H1 (cell line): ENCODE data around the gene CEBPA. TPM values are rescaled to one million over a fixed set of nuclear protein-coding genes. Genes with fewer than 3 reads are reported as not detected.

Source experiments
- CTCF ChIA-PET: fragments of 300-600 bp; sonication (Branson Sonifier 250); formaldehyde crosslinking; loops from one replicate; lab custom pipeline; 2021; ENCODE audit not compliant: partially characterized antibody; lab: Charles Lee
- POLR2A ChIA-PET: fragments of 300-600 bp; sonication (Branson Sonifier 250); formaldehyde crosslinking; loops from one replicate; lab custom pipeline; 2021; ENCODE audit warnings: inconsistent platforms; ENCODE audit not compliant: partially characterized antibody; lab: Charles Lee
- DNase-seq, 2 experiments: peaks; one replicate each; pipeline versions ENCODE4 v3.0.0 to v3.0.0-alpha.2; 2010 to 2022; ENCODE audit warnings: low spot score in 2 of 2, low read depth in 1 of 2, mixed read lengths in 1 of 2
- FAIRE-seq: peaks from 2 replicates; lab custom pipeline; 2011; peaks lifted over from hg19 to GRCh38; lab: Jason Lieb, UNC
- H2AFZ ChIP-seq: 2 replicates; pipeline ENCODE4 v1.8.1; 2012; ENCODE audit warnings: low read length, inconsistent platforms
- H2AK5ac ChIP-seq: 2 replicates; pipeline ENCODE4 v1.6.1; 2013; ENCODE audit warnings: low read depth, low read length
- H2BK120ac ChIP-seq: replicated peaks from 2 replicates; pipeline ENCODE3; 2013; ENCODE audit warnings: low read depth, low read length, inconsistent platforms
- H2BK12ac ChIP-seq: 2 replicates; pipeline ENCODE4 v1.6.1; 2013; ENCODE audit warnings: low read depth, low read length
- H2BK15ac ChIP-seq: 2 replicates; pipeline ENCODE4 v1.6.1; 2013; ENCODE audit warnings: low read length
- H2BK20ac ChIP-seq: 2 replicates; pipeline ENCODE4 v1.6.1; 2013; ENCODE audit warnings: low read length
- H2BK5ac ChIP-seq: 2 replicates; pipeline ENCODE4 v1.6.1; 2013; ENCODE audit warnings: low read depth, low read length
- H3K14ac ChIP-seq: 2 replicates; pipeline ENCODE4 v1.6.1; 2013; ENCODE audit warnings: inconsistent platforms; ENCODE audit not compliant: insufficient read length
- H3K18ac ChIP-seq: 2 replicates; pipeline ENCODE4 v1.6.1; 2013; ENCODE audit warnings: low read length; ENCODE audit errors: extremely low read depth
- H3K23ac ChIP-seq: 2 replicates; pipeline ENCODE4 v1.6.1; 2013; ENCODE audit warnings: inconsistent platforms; ENCODE audit not compliant: insufficient read length
- H3K23me2 ChIP-seq: 2 replicates; pipeline ENCODE4 v1.6.1; 2013; ENCODE audit warnings: low read depth, low read length
- H3K27ac ChIP-seq: 2 replicates; pipeline ENCODE4 v1.6.1; 2011; ENCODE audit warnings: low read depth, low read length, inconsistent platforms
- H3K27me3 ChIP-seq, 4 experiments: replicated peaks in 1 of 4; 1 replicate in 1 of 4; 2 replicates in 3 of 4; pipeline versions ENCODE4 v1.6.1 to v1.8.1; 2011 to 2013; ENCODE audit warnings: low read length in 3 of 4, mild to moderate bottlenecking in 3 of 4, inconsistent platforms in 2 of 4, mixed read lengths in 2 of 4, moderate library complexity in 1 of 4; ENCODE audit not compliant: control insufficient read depth in 3 of 4, insufficient read depth in 3 of 4; ENCODE audit errors: extremely low read depth in 1 of 4
- H3K36me3 ChIP-seq, 4 experiments: 2 replicates each; pipeline versions ENCODE4 v1.6.1 to v1.8.1; 2011 to 2013; ENCODE audit warnings: mild to moderate bottlenecking in 4 of 4, low read length in 3 of 4, moderate library complexity in 2 of 4, control low read depth in 1 of 4, inconsistent platforms in 1 of 4; ENCODE audit not compliant: insufficient read depth in 4 of 4, control insufficient read depth in 2 of 4
- H3K4ac ChIP-seq: replicated peaks from 2 replicates; pipeline ENCODE3; 2013; ENCODE audit warnings: low read length, low read depth, mixed read lengths, inconsistent platforms; ENCODE audit not compliant: insufficient read length
- H3K4me1 ChIP-seq, 4 experiments: replicated peaks in 1 of 4; 1 replicate in 1 of 4; 2 replicates in 3 of 4; pipeline versions ENCODE4 v1.6.1 to v1.8.1; 2011 to 2013; ENCODE audit warnings: low read length in 3 of 4, inconsistent platforms in 2 of 4, mixed read lengths in 1 of 4; ENCODE audit not compliant: insufficient read depth in 4 of 4, control insufficient read depth in 3 of 4
- H3K4me2 ChIP-seq, 2 experiments: 2 replicates each; pipeline versions ENCODE4 v1.6.1 to v1.8.1; 2011 to 2013; ENCODE audit warnings: low read depth in 2 of 2, low read length in 2 of 2, control low read depth in 1 of 2, inconsistent platforms in 1 of 2, mild to moderate bottlenecking in 1 of 2; ENCODE audit not compliant: insufficient read depth in 1 of 2
- H3K4me3 ChIP-seq, 4 experiments: fragments of 200-600, 300-600 bp in 1 of 4; sonication (generic), shearing (Covaris generic), sonication (Bioruptor Twin) in 1 of 4; 2 replicates each; pipeline versions ENCODE4 v1.5.1 to v1.8.1; 2011 to 2016; ENCODE audit warnings: low read length in 4 of 4, low read depth in 3 of 4, control low read depth in 2 of 4, inconsistent platforms in 2 of 4, mild to moderate bottlenecking in 2 of 4, mixed read lengths in 1 of 4, moderate library complexity in 1 of 4; ENCODE audit not compliant: insufficient read depth in 2 of 4; ENCODE audit errors: extremely low read depth in 1 of 4
- H3K56ac ChIP-seq: replicated peaks from 2 replicates; pipeline ENCODE3; 2013; ENCODE audit warnings: low read depth, mild to moderate bottlenecking, mixed read lengths, low read length, inconsistent platforms; ENCODE audit not compliant: insufficient read length
- H3K79me1 ChIP-seq: 2 replicates; pipeline ENCODE4 v1.6.1; 2013; ENCODE audit warnings: low read depth, low read length, control low read depth
- H3K79me2 ChIP-seq, 2 experiments: 2 replicates each; pipeline versions ENCODE4 v1.6.1 to v1.8.1; 2012 to 2013; ENCODE audit warnings: low read length in 2 of 2, mild to moderate bottlenecking in 2 of 2, inconsistent platforms in 1 of 2; ENCODE audit not compliant: insufficient read depth in 2 of 2, control insufficient read depth in 1 of 2
- H3K9ac ChIP-seq, 4 experiments: replicated peaks in 1 of 4; 1 replicate in 1 of 4; 2 replicates in 3 of 4; pipeline versions ENCODE4 v1.6.1 to v1.8.1; 2011 to 2013; ENCODE audit warnings: low read depth in 3 of 4, low read length in 3 of 4, control low read depth in 2 of 4, mild to moderate bottlenecking in 2 of 4, moderate library complexity in 2 of 4, inconsistent platforms in 1 of 4; ENCODE audit errors: extremely low read depth in 1 of 4
- H3K9me3 ChIP-seq, 2 experiments: 2 replicates each; pipeline versions ENCODE4 v1.6.1 to v1.8.1; 2012 to 2013; ENCODE audit warnings: mild to moderate bottlenecking in 2 of 2, moderate library complexity in 2 of 2, control low read depth in 1 of 2, inconsistent platforms in 1 of 2, low read depth in 1 of 2, low read length in 1 of 2, mixed read lengths in 1 of 2; ENCODE audit not compliant: insufficient read depth in 2 of 2
- H4K20me1 ChIP-seq, 2 experiments: replicated peaks in 1 of 2; 2 replicates each; pipeline versions ENCODE3 to v1.8.1; 2011 to 2013; ENCODE audit warnings: inconsistent platforms in 2 of 2, low read length in 2 of 2, mild to moderate bottlenecking in 1 of 2; ENCODE audit not compliant: insufficient read depth in 2 of 2, control insufficient read depth in 1 of 2
- H4K5ac ChIP-seq: 2 replicates; pipeline ENCODE4 v1.6.1; 2013; ENCODE audit warnings: low read length, low read depth, mixed read lengths, inconsistent platforms; ENCODE audit not compliant: insufficient read length
- H4K8ac ChIP-seq: 2 replicates; pipeline ENCODE4 v1.8.0; 2013; ENCODE audit warnings: mild to moderate bottlenecking, moderate library complexity, low read length, inconsistent platforms; ENCODE audit not compliant: insufficient read depth; ENCODE audit errors: extremely low read depth
- H4K91ac ChIP-seq: replicated peaks from 2 replicates; pipeline ENCODE3; 2013; ENCODE audit warnings: low read length, mixed read lengths, inconsistent platforms; ENCODE audit not compliant: insufficient read length
- PHF8 ChIP-seq: fragments of 200-600 bp; sonication (generic); conservative IDR thresholded peaks from 2 replicates; pipeline ENCODE4 v1.7.1; 2012; ENCODE audit warnings: low read depth, mild to moderate bottlenecking, inconsistent platforms, low read length, moderate library complexity
- ZNF274 ChIP-seq: IDR thresholded peaks from 2 replicates; pipeline ENCODE4 v1.7.0; 2012; ENCODE audit warnings: low read length, borderline replicate concordance; ENCODE audit errors: extremely low read depth
- WGBS, 2 experiments: shearing (Covaris generic) in 1 of 2; methylation state at CpG; one replicate each; pipeline versions ENCODE4 v1.1.6 to v1.1.7; 2013 to 2015; ENCODE audit warnings: low lambda C conversion rate in 2 of 2, mixed read lengths in 2 of 2, inconsistent platforms in 1 of 2, low coverage in 1 of 2, missing lambda C conversion rate in 1 of 2; ENCODE audit not compliant: insufficient replicate concordance in 2 of 2, insufficient coverage in 1 of 2, insufficient read length in 1 of 2; ENCODE audit errors: extremely low coverage in 1 of 2, missing lambda C conversion rate in 1 of 2; 5-methylcytosine and 5-hydroxymethylcytosine counted together
- polyA plus RNA-seq, 7 experiments: library from polyadenylated mRNA; depleted of rRNA in 3 of 7; stranded (reverse) in 5 of 7; unstranded in 2 of 7; fragments of >200 nt in 5 of 7; fragments of 200-250 nt in 2 of 7; gene quantifications; 1 replicate in 5 of 7; 2 replicates in 1 of 7; 4 replicates in 1 of 7; pipeline versions ENCODE4 v1.2.1 to v1.2.3, GENCODE V29; 2011 to 2013; ENCODE audit warnings: missing spikeins in 2 of 7, mixed read lengths in 2 of 7
- total RNA-seq: library from RNA; stranded (reverse); fragmentation: NEBNext Ultra II Directional; extraction: Animal tissue kit (Norgen Biotek cat#: 25700); gene quantifications from 2 replicates; pipeline ENCODE4 v1.2.1, GENCODE V29; 2021
- TF ChIP-seq, protein P1 (sequence below): IDR thresholded peaks from 2 replicates; pipeline ENCODE4 v1.6.1; 2011; ENCODE audit warnings: low read length, improper control_type of control experiment

The CEBPA gene
- total and polyA plus RNA-seq, 2 of the 8 experiments (the other 6 are each of a cell fraction or from before 2014, with no cell fraction given) = 2.0 to 2.7 TPM

DNA sequence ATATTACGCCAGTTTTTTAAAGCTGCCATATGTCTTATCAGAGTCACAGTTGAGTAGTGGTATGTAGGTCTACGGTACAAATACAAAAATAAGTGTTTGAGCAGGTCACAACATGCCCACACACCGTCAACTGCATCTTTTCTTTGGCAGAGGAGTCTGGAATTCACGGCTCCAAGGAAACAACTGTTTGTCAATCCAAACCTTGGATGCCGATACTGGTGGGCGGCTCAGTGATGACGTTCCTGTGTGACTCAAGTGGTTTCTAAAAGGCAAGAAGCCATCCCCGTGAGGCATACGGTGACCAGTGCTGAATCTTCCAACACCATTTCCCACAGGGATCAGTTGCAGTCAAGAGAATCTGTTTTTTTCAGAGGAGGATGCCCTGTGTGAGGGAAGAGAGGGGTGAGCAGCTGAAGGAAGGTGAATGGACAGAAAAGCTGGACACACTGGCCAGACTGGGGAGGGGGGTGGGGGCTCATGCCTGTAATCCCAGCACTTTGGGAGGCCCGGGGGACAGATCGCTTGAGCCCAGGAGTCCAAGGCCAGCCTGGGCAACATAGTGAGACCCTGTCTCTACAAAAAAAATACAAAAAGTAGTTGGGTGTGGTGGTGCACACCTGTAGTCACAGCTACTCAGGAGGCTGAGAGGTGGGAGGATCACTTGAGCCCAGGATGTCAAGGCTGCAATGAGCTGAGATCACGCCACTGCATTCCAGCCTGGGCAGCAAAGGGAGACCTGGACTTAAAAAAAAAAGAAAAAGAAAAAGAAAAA lies 48.4 kb upstream of the CEBPA start:
- H3K14ac ChIP-seq = no peak overlapping the region
- H3K4me3 ChIP-seq = no peak overlapping the region
- no peaks in the 10 kb centered on the region for H3K4me1 ChIP-seq
- H3K27me3 ChIP-seq = no peaks in the 10 kb centered on the region
- H3K18ac ChIP-seq = no peak overlapping the region
- no peak overlapping the region for H2BK120ac ChIP-seq
- no peak overlapping the region for H2BK12ac ChIP-seq
- H2AK5ac ChIP-seq = no peak overlapping the region
- no peak overlapping the region for H3K27ac ChIP-seq
- no peak overlapping the region for H3K56ac ChIP-seq
- no peaks in the 10 kb centered on the region for H3K79me1 ChIP-seq
- WGBS, 2 experiments = 89% methylated on average over 12 of the region's 12 CpGs; no CpG with 5 or more reads in 1 of the 2 experiments
- ChIA-PET POLR2A (interaction anchor here (1.2 kb wide), 1 partner anchor 48 kb away, joined by 3 read pairs; the partner anchor contains the start of gene CEBPA), CTCF (interaction anchor here (1.0 to 1.1 kb wide), 2 partner anchors 13 to 39 kb away, joined by 3 to 5 read pairs; no protein-coding TSS in a partner anchor)
- no peaks in the 10 kb centered on the region for H3K23me2 ChIP-seq
- no peak overlapping the region for H4K91ac ChIP-seq
- H4K8ac ChIP-seq = peak overlapping the region; percentile 51; the same call in 1 of the 2 replicates
- H3K9me3 ChIP-seq = no peaks in the 10 kb centered on the region
- no peak overlapping the region for H3K4ac ChIP-seq
- H3K4me2 ChIP-seq = no peak overlapping the region
- no peaks in the 10 kb centered on the region for H3K36me3 ChIP-seq
- H2BK5ac ChIP-seq = no peak overlapping the region
- no peak overlapping the region for H3K9ac ChIP-seq
- H4K5ac ChIP-seq = no peak overlapping the region
- no peak overlapping the region for H3K23ac ChIP-seq
- DNase-seq (no peak), FAIRE-seq (no peak)
- H2BK15ac ChIP-seq = no peak overlapping the region
- no peak overlapping the region for H2AFZ ChIP-seq
- no peaks in the 10 kb centered on the region for H3K79me2 ChIP-seq
- H2BK20ac ChIP-seq = no peak overlapping the region
- no peaks in the 10 kb centered on the region for H4K20me1 ChIP-seq
- TF ChIP-seq ZNF274 (no peak), PHF8 (no peak)
- TF ChIP-seq, protein P1, sequence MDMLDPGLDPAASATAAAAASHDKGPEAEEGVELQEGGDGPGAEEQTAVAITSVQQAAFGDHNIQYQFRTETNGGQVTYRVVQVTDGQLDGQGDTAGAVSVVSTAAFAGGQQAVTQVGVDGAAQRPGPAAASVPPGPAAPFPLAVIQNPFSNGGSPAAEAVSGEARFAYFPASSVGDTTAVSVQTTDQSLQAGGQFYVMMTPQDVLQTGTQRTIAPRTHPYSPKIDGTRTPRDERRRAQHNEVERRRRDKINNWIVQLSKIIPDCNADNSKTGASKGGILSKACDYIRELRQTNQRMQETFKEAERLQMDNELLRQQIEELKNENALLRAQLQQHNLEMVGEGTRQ = no peak
